Neural cell (in vitro differentiated cells): ENCODE results near the gene ATOX1. TPM values are rescaled to one million over a fixed set of nuclear protein-coding genes. Genes with fewer than 3 reads are reported as not detected.

Source experiments
- H2AFZ ChIP-seq: fragments of 200-600, 300-800 bp; sonication (generic), shearing (Covaris generic); 2 replicates; pipeline ENCODE4 v1.6.0; 2014; ENCODE audit warnings: low read depth, mild to moderate bottlenecking, antibody characterized with exemption, low read length, moderate library complexity
- H3F3A ChIP-seq: fragments of 200-600 bp; shearing (Covaris generic); 2 replicates; pipeline ENCODE4 v1.6.1; 2016; ENCODE audit warnings: mild to moderate bottlenecking, moderate library complexity, mixed read lengths, antibody characterized with exemption, low read length; ENCODE audit not compliant: insufficient read depth, poor library complexity, severe bottlenecking
- H3K27ac ChIP-seq: fragments of 200-600, 300-800 bp; sonication (generic), shearing (Covaris generic); 2 replicates; pipeline ENCODE4 v1.5.1; 2014; ENCODE audit warnings: mild to moderate bottlenecking, low read length, moderate library complexity
- H3K27me3 ChIP-seq: fragments of 300-800, 200-600 bp; sonication (generic), shearing (Covaris generic); 2 replicates; pipeline ENCODE4 v1.6.0; 2014; ENCODE audit warnings: mild to moderate bottlenecking, low read depth, low read length, moderate library complexity; ENCODE audit not compliant: insufficient read depth
- H3K36me3 ChIP-seq: fragments of 300-800, 200-600 bp; sonication (generic), shearing (Covaris generic); 2 replicates; pipeline ENCODE4 v1.5.1; 2014; ENCODE audit warnings: mild to moderate bottlenecking, antibody characterized with exemption, low read length, moderate library complexity; ENCODE audit not compliant: insufficient read depth
- H3K4me2 ChIP-seq: fragments of 300-800, 200-600 bp; sonication (generic), shearing (Covaris generic); 2 replicates; pipeline ENCODE4 v1.6.0; 2014; ENCODE audit warnings: mild to moderate bottlenecking, low read length
- H3K4me3 ChIP-seq: fragments of 300-800, 200-600 bp; sonication (generic), shearing (Covaris generic); 2 replicates; pipeline ENCODE4 v1.5.1; 2014; ENCODE audit warnings: mild to moderate bottlenecking, low read length, moderate library complexity
- H3K79me2 ChIP-seq: fragments of 200-600 bp; shearing (Covaris generic); replicated peaks from 2 replicates; pipeline ENCODE4 v1.6.0; 2014; ENCODE audit warnings: mild to moderate bottlenecking, low read length, moderate library complexity; ENCODE audit not compliant: insufficient read depth
- H3K9ac ChIP-seq: fragments of 300-800, 200-600 bp; sonication (generic), shearing (Covaris generic); 2 replicates; pipeline ENCODE4 v1.6.1; 2016; ENCODE audit warnings: mild to moderate bottlenecking, low read length, mixed read lengths
- H3K9me2 ChIP-seq: fragments of 200-600 bp; shearing (Covaris generic); 2 replicates; pipeline ENCODE4 v1.6.1; 2016; ENCODE audit warnings: mild to moderate bottlenecking, low read length, mixed read lengths; ENCODE audit not compliant: insufficient read depth
- H3K9me3 ChIP-seq: fragments of 200-600, 300-800 bp; sonication (generic), shearing (Covaris generic); 2 replicates; pipeline ENCODE4 v1.6.1; 2016; ENCODE audit warnings: mild to moderate bottlenecking, mixed run types, low read length, moderate library complexity, mixed read lengths
- H4K20me1 ChIP-seq: fragments of 200-600 bp; shearing (Covaris generic); 2 replicates; pipeline ENCODE4 v1.6.1; 2016; ENCODE audit warnings: mild to moderate bottlenecking, mixed run types; ENCODE audit not compliant: insufficient read depth
- EP300 ChIP-seq: fragments of 450-650 bp; conservative IDR thresholded peaks from 2 replicates; pipeline ENCODE4 v1.6.1; 2014; ENCODE audit warnings: antibody characterized with exemption, mild to moderate bottlenecking, moderate library complexity; ENCODE audit not compliant: poor library complexity, severe bottlenecking
- EZH2 ChIP-seq: fragments of 200-600, 300-800 bp; shearing (Covaris generic), sonication (generic); IDR thresholded peaks from 2 replicates; pipeline ENCODE4 v1.6.1; 2014; ENCODE audit warnings: antibody characterized with exemption, low read length, borderline replicate concordance, mild to moderate bottlenecking; ENCODE audit not compliant: insufficient read depth, poor library complexity, severe bottlenecking
- MXI1 ChIP-seq: fragments of 450-650 bp; conservative IDR thresholded peaks from 2 replicates; pipeline ENCODE4 v1.6.1; 2014; ENCODE audit warnings: antibody characterized with exemption, mild to moderate bottlenecking; ENCODE audit not compliant: poor library complexity, severe bottlenecking
- POLR2AphosphoS5 ChIP-seq: IDR thresholded peaks from 2 replicates; pipeline ENCODE4 v1.6.1; 2012
- RAD21 ChIP-seq: fragments of 450-650 bp; conservative IDR thresholded peaks from 2 replicates; pipeline ENCODE4 v1.6.1; 2014; ENCODE audit warnings: antibody characterized with exemption, mild to moderate bottlenecking, moderate library complexity
- SMC3 ChIP-seq: fragments of 450-650 bp; conservative IDR thresholded peaks from 2 replicates; pipeline ENCODE4 v1.6.1; 2014; ENCODE audit warnings: antibody characterized with exemption, mild to moderate bottlenecking, moderate library complexity; ENCODE audit not compliant: poor library complexity
- TAF1 ChIP-seq: IDR thresholded peaks from 2 replicates; pipeline ENCODE4 v1.6.1; 2012; ENCODE audit warnings: low read depth
- polyA plus RNA-seq: library from polyadenylated mRNA; depleted of rRNA; stranded (reverse); fragments of >200 nt; gene quantifications from 2 replicates; pipeline ENCODE4 v1.2.3, GENCODE V29; 2014
- TF ChIP-seq, protein P1 (sequence below): fragments of 450-650 bp; IDR thresholded peaks from 2 replicates; pipeline ENCODE4 v1.5.1; 2014; ENCODE audit warnings: antibody characterized with exemption, mild to moderate bottlenecking, moderate library complexity; ENCODE audit not compliant: poor library complexity, severe bottlenecking
- TF ChIP-seq, protein P2 (sequence below): IDR thresholded peaks from 2 replicates; pipeline ENCODE4 v1.6.1; 2012; ENCODE audit warnings: borderline replicate concordance

Gene ATOX1
- polyA plus RNA-seq, 1 donor from 2014 or later = 79.9 TPM

DNA sequence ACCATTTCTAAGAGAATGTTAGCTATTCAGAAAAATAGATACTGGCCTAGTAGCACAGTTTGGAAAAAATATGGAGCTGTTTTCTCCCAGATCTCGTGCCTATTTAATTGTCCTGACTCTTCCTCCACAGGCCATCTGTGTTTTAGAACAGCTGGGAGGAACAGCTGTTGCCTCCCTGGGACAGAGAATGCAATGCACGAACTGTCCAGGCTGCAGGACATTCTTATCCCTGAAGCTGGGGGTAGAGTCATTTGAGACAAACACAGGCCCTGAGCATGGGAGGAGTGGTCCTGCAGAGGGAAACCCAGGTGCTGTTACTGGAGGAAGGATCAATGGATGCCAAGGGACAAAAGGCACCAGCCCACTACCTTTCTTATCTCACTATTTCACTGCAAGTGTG lies 50.9 kb downstream of the ATOX1 start:
- Histone ChIP-seq H3K4me2 (no peak overlapping the region), H3K4me3 (no peak overlapping the region), H3K9ac (no peak overlapping the region), H3K27ac (no peak overlapping the region), H3K9me3 (no peaks in the 10 kb centered on the region), H2AFZ (no peak overlapping the region), H4K20me1 (no peaks in the 10 kb centered on the region), H3K9me2 (no peaks in the 10 kb centered on the region), H3K79me2 (no peaks in the 10 kb centered on the region), H3F3A (no peaks in the 10 kb centered on the region), H3K27me3 (no peaks in the 10 kb centered on the region), H3K36me3 (no peaks in the 10 kb centered on the region)
- TF ChIP-seq SMC3 = no peak
- TF ChIP-seq TAF1 = no peak
- TF ChIP-seq, protein P1, sequence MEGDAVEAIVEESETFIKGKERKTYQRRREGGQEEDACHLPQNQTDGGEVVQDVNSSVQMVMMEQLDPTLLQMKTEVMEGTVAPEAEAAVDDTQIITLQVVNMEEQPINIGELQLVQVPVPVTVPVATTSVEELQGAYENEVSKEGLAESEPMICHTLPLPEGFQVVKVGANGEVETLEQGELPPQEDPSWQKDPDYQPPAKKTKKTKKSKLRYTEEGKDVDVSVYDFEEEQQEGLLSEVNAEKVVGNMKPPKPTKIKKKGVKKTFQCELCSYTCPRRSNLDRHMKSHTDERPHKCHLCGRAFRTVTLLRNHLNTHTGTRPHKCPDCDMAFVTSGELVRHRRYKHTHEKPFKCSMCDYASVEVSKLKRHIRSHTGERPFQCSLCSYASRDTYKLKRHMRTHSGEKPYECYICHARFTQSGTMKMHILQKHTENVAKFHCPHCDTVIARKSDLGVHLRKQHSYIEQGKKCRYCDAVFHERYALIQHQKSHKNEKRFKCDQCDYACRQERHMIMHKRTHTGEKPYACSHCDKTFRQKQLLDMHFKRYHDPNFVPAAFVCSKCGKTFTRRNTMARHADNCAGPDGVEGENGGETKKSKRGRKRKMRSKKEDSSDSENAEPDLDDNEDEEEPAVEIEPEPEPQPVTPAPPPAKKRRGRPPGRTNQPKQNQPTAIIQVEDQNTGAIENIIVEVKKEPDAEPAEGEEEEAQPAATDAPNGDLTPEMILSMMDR = no peak
- no peak for TF ChIP-seq EZH2
- no peak for TF ChIP-seq EP300
- TF ChIP-seq, protein P2, sequence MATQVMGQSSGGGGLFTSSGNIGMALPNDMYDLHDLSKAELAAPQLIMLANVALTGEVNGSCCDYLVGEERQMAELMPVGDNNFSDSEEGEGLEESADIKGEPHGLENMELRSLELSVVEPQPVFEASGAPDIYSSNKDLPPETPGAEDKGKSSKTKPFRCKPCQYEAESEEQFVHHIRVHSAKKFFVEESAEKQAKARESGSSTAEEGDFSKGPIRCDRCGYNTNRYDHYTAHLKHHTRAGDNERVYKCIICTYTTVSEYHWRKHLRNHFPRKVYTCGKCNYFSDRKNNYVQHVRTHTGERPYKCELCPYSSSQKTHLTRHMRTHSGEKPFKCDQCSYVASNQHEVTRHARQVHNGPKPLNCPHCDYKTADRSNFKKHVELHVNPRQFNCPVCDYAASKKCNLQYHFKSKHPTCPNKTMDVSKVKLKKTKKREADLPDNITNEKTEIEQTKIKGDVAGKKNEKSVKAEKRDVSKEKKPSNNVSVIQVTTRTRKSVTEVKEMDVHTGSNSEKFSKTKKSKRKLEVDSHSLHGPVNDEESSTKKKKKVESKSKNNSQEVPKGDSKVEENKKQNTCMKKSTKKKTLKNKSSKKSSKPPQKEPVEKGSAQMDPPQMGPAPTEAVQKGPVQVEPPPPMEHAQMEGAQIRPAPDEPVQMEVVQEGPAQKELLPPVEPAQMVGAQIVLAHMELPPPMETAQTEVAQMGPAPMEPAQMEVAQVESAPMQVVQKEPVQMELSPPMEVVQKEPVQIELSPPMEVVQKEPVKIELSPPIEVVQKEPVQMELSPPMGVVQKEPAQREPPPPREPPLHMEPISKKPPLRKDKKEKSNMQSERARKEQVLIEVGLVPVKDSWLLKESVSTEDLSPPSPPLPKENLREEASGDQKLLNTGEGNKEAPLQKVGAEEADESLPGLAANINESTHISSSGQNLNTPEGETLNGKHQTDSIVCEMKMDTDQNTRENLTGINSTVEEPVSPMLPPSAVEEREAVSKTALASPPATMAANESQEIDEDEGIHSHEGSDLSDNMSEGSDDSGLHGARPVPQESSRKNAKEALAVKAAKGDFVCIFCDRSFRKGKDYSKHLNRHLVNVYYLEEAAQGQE = no peak
- no peak for TF ChIP-seq POLR2AphosphoS5
- no peak for TF ChIP-seq RAD21
- no peak for TF ChIP-seq MXI1

DNA sequence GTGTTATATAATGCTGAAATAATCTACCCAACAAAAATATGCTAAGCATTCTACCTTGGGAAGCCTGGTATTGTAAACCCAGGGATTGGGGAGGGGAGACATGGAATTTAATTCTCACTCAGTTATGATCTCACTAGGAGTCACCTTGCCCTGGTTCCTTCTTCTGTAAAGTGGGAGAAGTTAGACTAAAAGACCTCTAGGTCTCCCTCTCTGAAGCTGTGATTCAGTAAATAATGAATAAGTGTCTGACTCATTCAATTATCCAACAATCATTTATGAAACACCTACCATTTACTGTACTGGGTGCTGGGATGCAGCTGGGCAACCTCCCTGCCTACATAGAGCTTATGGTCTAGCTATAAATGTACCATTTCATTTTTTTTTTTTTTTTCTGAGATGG lies 51.5 kb downstream of the ATOX1 start:
- Histone ChIP-seq H3K27ac (no peak overlapping the region), H3K79me2 (no peaks in the 10 kb centered on the region), H2AFZ (no peak overlapping the region), H3K4me2 (no peak overlapping the region), H3K9me3 (no peaks in the 10 kb centered on the region), H3K4me3 (no peak overlapping the region), H3K36me3 (no peaks in the 10 kb centered on the region), H4K20me1 (no peaks in the 10 kb centered on the region), H3F3A (no peaks in the 10 kb centered on the region), H3K27me3 (no peaks in the 10 kb centered on the region), H3K9ac (no peak overlapping the region), H3K9me2 (no peaks in the 10 kb centered on the region)
- TF ChIP-seq TAF1 (no peak), MXI1 (no peak), EP300 (no peak), RAD21 (no peak), SMC3 (no peak), EZH2 (no peak), POLR2AphosphoS5 (no peak)
- TF ChIP-seq, protein P1 = no peak
- TF ChIP-seq, protein P2 = no peak
